GM21619 (cell line): ENCODE data around the gene BARD1.
"Not testable (repeated sequence)": the region's sequence is repeated elsewhere in the genome, so short reads cannot be mapped to it uniquely, and the experiment has no call there.

Source experiments
- ATAC-seq: cut with Tn5 transposase; IDR thresholded peaks from one replicate; pipeline ENCODE4 v1.9.1; 2021; ENCODE audit not compliant: unreplicated experiment

BARD1 gene

DNA sequence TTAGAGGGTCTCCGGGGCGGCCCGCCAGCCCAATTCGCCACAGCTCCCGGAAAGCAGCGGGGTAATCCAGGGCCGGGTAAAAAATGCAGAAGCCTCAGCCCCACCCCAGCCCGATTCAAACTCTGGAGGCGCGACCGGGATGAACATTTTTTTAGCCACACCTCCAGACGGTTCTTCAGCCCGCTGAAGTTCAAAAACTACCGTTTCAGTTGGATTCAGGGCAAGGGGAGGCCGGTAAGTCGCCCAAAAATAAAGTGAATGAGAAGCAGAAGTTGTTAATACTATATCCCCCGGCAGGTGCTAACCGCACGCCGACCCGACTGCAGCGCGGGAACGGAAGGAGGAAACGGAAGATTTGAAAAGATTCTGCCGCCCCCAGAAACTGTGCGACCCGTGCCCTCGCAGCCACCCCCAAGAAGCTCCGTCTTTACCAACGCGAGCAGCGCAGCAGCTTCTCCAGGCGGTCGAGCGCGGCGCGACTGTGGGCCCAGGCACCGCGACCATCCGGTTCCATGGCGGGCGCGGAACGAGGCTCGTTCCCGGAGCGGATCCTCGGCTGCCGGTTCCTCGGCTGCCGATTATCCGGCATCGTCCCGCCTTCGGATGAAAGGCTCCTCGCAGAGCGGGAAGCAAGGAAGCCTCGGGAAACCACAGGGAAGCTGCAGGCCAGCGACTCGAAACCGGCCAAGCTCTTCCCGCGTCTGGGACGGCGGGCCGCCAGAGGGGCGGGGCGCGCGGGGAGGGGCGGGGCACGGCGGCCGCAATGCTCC is at the start of gene BARD1:
BARD1 (minus strand) TSS at position 703 of the 770 bp plus-strand sequence; CDS start at position 589, 114 bp downstream.
- peak; percentile 25 for ATAC-seq

- no peak for ATAC-seq
These were observed 46.7 kb upstream of the BARD1 start for GRCh38 chr2:214856137-214856536.

GRCh38 chr2:214853906-214854305 is 44.4 kb upstream of the BARD1 start:
- ATAC-seq, result no peak

GRCh38 chr2:214843823-214844222 is 34.3 kb upstream of the BARD1 start:
- no peak for ATAC-seq

DNA sequence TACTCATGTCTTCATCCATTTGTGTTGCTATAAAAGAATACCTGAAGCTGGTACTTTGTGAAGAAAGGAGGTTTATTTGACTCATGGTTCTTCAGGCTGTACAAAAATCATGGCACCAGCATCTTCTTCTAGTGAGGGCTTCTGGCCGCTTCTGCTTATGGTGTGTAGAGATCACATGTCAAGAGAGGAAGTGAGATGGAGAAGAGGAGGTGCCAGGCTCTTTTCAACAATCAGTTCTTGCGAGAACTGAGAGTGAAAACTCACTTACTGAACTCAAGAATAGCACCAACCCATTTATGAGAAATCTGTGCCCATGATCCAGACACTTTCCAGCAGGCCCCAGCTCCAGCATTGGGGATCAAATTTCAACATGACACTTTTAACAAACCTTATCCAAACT is 30.0 kb upstream of the BARD1 start:
- peak; percentile 91 for ATAC-seq

DNA sequence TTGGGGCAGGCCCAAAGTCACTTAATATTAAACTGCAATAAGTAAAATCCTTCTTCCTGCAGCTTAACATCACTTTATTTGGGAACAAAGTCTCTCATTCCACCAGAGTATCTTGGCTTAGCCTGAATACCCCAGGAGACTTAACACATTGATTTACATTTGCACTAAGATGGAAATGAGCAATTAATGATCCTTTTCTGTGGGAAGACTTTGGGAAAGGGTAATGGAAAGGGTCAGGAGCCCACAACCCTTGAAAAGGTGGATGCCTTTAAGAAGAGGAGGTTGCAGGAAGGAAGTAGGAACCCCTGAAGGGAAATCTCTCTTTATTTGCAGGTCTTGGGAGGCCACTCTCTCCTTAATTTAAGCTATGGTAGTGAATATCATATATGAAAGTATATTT is 28.0 kb upstream of the BARD1 start:
- no peak for ATAC-seq

DNA sequence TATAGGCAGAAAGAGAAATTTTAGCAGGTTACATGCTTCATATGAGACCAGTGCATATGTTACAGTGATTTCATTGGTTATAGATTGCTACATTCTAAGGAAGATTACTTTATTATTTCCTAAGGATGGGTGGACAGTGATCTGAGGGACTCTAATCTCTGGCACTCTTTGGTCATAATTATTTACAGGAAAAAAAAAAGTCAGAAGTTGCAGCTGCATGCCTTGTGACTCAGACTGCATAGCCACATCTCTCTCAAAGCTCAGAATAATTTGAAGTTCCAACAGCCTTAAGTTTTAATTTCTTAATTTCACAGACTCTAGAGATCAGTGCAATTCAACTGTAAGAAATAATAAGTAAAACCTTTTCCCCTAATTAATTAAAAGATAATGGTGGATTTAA is 27.1 kb upstream of the BARD1 start:
- no peak for ATAC-seq

- ATAC-seq, result no peak
These were observed 21.4 kb upstream of the BARD1 start for GRCh38 chr2:214830794-214831346.

GRCh38 chr2:214816008-214816533 is 6.6 kb upstream of the BARD1 start:
- no peak for ATAC-seq

DNA sequence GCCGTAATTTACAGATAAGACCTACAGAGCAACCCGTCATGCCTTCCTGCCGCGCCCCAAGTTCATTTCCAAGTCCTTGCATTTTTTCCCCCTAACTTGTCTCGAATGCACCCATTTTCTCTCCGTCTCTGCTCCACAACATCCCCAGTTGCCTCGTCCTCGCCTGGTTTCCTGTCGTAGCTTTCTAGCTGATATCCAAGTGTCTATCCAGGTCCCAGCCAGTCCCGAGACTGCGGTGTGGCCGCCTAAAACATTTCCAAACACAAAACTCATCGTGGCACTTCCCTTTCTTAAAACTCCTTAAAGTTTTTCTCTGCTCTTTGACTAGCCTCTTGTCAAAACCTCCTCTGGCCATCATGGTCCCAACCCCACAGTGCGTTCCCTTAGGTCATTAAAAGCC is 1.2 kb upstream of the BARD1 start:
- no peak for ATAC-seq

DNA sequence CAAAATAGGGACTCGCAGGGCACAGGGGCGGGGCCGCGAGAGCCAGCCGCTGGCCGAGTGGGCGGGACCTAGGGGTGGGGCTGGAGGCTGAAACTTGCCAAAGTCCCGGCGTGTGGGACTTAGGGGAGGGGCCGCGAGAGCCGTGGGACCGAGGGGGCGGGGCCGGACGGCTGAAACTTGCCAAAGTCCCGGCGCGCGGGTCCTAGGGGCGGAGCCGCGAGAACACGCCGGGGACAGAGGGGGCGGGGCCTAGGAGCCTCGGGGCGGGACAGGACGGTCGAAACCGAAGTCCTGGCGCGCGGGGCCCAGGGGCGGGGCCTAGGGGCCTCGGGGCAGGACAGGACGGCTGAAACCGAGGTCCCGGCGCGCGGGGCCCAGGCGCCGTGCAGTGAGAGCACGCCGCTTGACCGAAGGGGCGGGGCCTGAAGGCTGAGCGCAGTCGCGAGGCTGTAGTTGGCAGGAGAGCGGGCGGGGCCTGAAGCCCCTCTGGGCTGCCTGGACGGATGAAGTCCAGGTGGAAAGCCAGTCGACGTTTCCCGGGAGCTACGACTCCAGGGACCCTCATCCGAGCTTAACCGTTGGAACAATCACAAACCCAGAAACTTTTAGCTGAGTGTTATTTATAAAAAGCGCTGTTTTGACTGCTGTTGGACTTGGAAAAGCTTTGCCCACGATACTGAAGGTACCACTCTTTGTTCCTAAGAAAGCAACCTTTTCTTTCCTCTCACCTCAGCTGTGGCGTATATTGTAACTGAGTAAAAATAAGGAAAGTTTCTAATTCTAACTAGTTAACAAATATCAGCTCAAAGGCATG is 475 bp upstream of the BARD1 start:
- peak; percentile 75 for ATAC-seq

DNA sequence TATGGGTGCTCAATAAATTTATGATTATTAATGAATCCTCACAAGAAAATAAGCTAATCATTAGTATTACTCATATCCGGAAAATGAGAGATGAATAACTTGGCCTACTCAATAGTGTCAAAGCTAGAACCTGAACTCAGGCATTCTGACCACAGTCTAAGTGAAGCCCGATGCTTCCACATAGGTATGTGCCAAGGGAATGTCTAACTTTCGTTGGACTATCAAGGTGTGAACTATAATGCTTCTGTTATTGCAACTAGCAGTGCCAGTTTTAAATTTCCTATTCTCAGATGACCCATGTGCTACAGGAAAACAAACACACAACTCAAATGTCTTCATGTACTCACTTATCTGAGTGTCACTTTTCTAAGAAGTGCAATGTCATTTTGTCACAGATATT is 1.8 kb downstream of the BARD1 start:
- no peak for ATAC-seq

DNA sequence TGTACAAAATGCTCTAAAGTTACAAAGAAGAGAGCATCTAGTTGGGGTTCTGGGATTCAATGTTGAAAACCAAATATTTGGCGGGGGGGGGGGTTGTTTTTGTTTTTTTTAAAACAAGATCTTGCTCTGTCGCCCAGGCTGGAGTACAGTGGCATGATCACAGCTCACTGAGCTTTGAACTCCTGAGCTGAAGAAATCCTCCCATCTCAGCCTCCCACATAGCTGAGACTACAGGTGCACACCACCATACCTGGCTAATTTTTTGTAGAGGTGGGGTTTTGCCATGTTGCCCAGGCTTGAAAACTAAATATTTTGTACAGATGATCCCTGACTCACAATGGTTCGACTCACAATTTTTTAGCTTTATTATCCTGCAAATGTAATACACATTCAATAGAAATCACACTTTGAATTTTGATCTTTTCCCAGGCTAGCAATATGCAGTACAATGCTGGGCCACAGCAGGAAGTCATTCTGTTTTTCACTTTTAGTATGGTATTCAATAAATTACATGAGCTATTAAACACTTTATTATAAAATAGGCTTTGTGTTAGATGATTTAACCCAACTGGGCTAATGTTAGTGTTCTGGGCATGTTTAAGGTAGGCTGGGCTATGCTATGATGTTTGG is 7.6 kb downstream of the BARD1 start:
- no peak for ATAC-seq

- ATAC-seq, result no peak
These were observed 8.4 kb downstream of the BARD1 start for GRCh38 chr2:214801068-214801467.

- ATAC-seq, result no peak
These were observed 9.3 kb downstream of the BARD1 start for GRCh38 chr2:214800180-214800579.

- no peak for ATAC-seq
These were observed 12.6 kb downstream of the BARD1 start for GRCh38 chr2:214796911-214797310.

- ATAC-seq, result not testable (repeated sequence)
These were observed 26.3 kb downstream of the BARD1 start for GRCh38 chr2:214783181-214783580.

- no peak for ATAC-seq
These were observed 26.8 kb downstream of the BARD1 start for GRCh38 chr2:214782671-214783070.

- no peak for ATAC-seq
These were observed 28.3 kb downstream of the BARD1 start for GRCh38 chr2:214781226-214781625.

DNA sequence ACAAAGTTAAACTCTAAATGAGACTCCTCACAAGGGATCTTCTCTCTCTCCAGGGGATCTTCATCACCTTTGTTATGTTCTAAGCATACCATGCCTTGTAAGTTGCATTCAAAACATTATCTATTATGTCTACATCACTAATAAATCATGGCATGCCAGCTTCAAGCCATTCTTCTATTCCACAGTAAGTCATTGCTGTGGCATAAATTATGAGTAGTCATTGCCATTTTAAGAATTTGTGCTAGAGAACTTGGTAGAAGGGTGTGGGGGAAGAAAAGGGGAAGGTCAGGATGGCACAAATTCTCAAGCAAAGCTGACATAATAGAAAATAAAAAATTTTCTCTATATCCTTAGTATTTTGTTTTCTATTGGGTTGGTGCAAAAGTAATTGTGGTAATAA is 33.5 kb downstream of the BARD1 start:
- no peak for ATAC-seq

DNA sequence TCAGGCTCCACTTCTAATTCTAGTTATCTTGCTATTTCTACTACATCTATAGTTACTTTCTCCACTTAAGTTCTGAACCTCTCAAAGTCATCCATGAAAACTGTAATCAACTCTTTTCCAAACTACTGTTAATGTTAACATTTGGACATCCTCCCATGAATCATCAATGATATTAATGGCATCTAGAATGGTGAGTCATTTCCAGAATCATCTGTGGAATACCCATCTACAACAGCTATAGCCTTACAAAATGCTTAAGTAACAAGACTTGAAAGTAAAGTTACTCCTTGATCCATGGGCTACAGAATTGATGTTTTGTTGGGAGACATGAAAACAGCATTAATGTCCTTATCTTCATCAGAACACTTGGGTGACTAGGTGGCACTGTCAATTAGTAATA is 35.4 kb downstream of the BARD1 start:
- no peak for ATAC-seq
